VCaP (cell line): ENCODE results near the gene CDK4.

Source experiments
- H3K27ac ChIP-seq: fragments of 450-650 bp; 2 replicates; pipeline ENCODE4 v1.5.1; 2017
- CTCF ChIP-seq: fragments of 450-650 bp; conservative IDR thresholded peaks from 2 replicates; pipeline ENCODE4 v1.5.1; 2017; ENCODE audit warnings: mild to moderate bottlenecking, moderate library complexity

CDK4 gene

GRCh38 chr12:57765698-57766463 lies 13.8 kb upstream of the CDK4 start:
- H3K27ac ChIP-seq = peak overlapping the region; percentile 56
- no peak for TF ChIP-seq CTCF

DNA sequence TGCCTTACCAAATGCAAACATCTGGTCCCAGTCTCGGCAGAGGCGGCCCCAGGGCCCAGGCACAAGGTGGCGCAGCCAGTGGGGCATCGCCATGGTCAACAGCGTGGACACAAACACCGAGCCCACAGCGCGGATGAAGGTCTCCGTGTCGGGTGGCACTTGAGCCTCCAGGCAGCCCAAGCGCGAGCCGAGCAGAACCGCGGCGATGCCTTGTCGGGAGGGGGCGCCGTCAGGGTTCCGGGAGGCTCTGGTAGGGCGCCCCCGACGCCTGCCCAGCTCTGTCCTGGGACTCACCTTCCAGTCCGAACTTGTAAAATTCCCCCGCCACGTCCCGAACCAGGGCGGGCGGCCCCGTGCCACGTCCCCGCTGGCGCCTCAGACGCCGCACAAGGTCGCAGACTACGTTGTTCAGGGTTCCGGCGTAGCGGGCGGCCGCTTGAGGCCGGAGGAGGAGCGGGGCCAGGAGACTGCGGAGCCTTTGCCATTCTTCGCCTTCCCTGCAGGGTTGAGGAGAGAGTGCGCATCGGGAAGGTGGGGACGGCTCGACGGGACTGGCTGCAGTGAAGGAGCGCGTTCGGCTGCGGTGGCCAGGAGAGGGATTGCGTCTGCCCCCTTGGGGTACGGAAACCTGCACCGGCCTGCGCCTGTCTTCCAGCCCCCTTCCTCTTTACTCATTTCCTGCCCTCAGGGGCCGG lies 13.0 kb upstream of the CDK4 start:
- peak; percentile 60 for TF ChIP-seq CTCF
- H3K27ac ChIP-seq = peak overlapping the region; percentile 56; the same call in 1 of the 2 replicates

GRCh38 chr12:57764662-57765002 lies 12.5 kb upstream of the CDK4 start:
- peak overlapping the region; percentile 56; the same call in 1 of the 2 replicates for H3K27ac ChIP-seq
- TF ChIP-seq CTCF = no peak

- TF ChIP-seq CTCF = no peak
- H3K27ac ChIP-seq = peak overlapping the region; percentile 56; the same call in 1 of the 2 replicates
Observed at GRCh38 chr12:57763881-57764661, 12.0 kb upstream of the CDK4 start.

DNA sequence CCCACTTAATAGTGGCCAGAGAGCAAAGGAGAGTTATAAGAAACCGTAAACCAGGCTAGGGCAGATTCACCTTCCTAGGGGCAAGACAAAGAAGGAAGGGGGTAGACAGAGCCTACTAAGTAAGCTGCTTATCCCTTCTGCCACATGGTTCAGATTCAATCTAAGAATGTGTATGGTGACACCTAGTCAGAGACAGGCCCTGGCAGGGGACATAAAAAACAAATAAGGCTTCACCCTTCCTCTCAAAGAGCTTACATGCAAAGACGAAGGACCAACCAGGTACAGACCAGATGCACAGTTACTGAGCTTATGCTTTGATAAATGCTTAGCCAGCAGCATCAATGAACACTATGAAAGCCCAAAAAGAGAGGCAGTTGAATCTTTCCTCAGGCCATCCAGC lies 10.4 kb upstream of the CDK4 start:
- no peak for TF ChIP-seq CTCF
- no peak overlapping the region for H3K27ac ChIP-seq

GRCh38 chr12:57761391-57761998 lies 9.4 kb upstream of the CDK4 start:
- no peak for TF ChIP-seq CTCF
- H3K27ac ChIP-seq = no peak overlapping the region
